ENCODE data around the gene TACO1. TPM values are rescaled to one million over a fixed set of nuclear protein-coding genes. Genes with fewer than 3 reads are reported as not detected.

The TACO1 gene
- polyA plus RNA-seq, 12 donors: 13.8 to 19.3 (median 17.1) TPM; not detected in 1

DNA sequence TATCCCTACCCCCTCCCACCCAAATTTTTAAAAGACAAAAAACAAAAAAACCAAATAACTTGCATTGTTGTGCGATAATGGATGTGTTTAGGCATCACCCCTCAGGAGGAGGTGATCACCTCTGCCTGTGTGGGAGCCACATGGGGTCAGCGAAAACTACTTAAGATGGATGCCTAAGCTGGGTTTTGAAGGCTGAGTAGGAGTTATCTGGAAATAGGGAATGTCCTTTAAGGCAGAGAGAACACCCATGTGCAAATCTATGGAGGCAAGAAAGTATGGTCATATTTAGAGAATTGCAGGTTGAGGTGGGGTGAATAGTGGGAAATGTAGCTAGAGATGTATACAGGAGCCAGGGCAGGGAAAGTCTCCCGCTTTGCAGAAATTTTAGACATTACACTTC lies 5.6 kb upstream of the TACO1 start:
- no peak for DNase-seq

DNA sequence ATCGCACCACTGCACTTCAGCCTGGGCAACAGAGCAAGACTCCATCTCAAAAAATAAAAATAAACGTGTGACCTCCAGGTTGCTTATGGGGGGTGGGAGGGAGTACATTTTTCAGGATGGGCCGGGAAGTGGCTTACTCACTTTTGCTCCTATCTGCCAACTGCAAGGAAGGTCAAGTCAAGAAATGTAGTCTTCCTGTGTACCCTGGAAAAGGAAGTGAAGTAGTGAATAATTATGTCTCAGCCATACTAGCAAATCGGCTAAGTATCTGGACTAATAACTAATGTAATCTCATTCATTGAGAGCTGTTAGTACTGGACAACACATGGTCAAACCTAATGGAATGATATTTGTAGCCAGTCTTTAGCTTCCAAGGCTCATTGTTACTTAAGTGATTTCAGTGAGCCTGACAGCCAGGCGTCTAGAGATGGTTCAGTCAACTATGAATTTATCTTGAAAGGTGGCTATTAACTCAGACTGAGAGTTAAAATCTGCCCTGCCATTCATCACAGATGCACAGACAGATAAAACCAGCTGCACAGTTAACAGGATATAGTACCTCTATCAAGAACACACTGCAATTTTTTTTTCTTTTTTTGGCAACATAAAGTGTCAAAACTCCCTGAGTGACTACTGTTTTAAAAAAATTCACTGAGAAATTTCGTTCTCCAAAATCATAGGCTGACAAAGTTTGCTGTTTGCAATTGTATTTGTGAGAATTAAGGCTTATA lies 3.7 kb upstream of the TACO1 start:
- DNase-seq: no peak

DNA sequence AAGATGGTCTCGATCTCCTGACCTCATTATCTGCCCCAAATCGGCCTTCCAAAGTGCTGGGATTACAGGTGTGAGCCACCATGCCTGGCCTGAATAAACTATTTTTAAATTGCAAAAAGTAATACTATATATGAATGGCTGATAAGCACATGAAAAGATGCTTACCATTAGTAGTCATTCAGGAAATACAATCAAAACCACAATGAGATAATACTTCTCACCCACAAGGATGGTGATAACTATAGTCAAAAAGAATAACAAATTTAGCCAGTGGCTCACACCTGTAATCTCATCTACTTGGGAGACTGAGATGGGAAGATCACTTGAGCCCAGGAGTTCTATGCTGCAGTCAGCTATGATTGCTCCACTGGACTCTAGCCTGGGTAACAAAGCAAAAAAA lies 2.4 kb upstream of the TACO1 start:
- DNase-seq: no peak

DNA sequence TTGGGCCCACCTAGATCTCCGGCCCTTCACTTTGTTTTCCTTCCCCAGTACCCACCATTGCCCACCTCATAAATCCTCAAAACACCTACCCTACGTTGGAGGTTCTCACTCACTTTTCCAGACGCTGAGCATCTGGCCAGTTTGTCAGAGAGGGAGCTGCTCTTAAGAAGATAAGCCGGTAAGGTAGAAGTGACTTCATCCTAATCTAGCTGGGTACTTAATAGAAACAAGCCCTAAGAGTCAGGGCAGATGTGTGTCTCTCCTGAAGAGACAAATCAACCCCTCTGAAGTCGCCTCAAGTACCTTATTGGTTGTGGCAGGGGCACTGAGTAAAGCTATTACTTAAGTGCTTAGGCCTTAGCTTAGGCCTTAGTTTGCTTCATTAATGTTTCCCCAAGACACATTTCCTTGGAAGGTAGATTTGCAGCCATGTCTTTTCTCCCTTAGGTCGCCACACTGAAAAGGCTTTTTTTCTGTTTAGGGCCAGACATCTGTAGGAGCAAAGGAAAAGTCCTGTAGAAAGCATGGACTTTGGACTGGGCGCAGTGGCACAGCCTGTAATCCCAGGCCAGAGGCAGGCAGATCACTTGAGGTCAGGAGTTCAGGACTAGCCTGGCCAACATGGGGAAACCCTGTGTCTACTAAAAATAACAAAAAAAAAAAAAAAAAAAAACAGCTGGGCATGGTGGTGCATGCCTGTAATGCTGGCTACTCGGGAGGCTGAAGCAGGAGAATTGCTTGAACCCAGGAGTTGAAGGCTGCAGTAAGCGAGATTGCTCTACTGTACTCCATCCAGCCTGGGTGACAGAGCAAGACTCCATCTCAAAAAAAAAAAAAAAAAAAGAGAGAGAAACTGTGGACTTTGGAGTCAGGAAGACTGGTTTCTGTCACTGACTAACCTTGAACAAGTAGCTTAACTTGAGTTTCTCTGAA lies 1.0 kb downstream of the TACO1 start:
- no peak for DNase-seq

DNA sequence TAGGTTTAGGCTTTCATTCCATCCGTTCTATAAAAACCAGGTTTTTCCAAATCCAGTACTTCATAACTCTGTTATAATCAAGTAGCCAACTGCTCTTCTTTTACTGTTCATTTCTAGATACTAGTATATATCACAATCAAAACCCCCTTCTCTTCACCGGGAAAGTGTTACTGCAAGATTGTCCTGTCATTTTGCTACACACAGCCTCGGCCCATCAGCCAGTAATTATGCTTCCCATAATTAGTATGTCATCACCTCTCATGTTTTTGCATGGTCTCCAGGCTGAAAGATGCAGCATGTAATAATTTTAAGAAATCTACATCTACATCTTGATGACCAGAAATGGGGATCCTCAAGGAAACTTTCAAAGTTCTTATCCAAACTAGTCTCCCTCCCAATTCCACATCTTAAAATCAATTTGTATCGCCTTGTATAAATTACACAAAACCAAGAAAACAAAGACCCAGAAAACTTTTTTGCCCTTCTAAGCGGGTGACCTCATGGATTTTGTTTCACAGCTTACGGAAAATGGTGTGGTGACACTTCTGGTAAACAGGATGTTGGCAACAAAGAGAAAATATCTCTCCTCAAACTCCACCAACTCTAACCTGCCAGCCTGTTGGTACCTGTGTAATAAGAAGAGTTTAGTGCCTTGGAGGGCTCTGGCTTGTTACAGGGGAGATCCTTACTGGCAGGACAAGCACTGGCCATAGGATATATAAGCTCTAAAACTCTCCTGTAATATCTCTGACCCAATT lies 9.3 kb downstream of the TACO1 start:
- no peak for DNase-seq

DNA sequence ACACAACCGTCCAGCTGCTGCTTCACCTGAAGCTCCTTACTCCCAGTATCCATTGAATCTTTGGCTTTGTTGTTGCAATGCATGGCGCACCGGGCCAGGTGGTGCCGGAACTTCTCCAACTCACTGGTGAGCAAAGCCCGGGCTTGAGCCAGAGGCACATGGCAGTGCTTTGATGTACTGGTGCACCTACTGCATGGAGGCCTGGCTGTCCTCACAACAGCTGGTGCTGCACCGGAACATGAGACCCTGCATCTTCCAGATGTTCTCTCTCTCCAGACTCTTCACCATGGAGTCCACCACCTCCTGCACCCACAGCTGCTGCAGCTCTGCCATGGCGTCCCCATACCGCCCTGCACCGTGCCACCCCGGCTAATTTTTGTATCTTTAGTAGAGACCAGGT lies 10.2 kb downstream of the TACO1 start:
- DNase-seq: no peak

DNA sequence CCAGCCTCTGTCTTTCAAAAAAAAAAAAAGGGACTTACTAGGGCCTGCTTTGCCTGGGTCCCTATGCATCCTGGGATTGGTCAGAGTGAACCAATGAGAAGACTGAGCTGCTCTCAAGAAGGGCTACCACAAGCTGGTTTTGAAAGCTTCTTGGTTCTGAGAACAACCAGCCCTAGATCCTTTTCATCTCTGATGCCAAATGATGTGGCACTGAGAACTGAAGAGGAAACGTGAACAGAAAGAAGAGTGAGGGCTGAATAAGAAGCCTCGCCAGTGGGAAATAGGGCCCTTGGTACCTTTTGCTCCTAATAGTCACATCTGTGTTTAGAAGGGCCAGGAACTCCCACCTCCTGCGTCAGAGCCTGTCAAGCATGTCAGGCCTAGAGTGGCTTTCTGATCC lies 10.7 kb downstream of the TACO1 start:
- DNase-seq: no peak

DNA sequence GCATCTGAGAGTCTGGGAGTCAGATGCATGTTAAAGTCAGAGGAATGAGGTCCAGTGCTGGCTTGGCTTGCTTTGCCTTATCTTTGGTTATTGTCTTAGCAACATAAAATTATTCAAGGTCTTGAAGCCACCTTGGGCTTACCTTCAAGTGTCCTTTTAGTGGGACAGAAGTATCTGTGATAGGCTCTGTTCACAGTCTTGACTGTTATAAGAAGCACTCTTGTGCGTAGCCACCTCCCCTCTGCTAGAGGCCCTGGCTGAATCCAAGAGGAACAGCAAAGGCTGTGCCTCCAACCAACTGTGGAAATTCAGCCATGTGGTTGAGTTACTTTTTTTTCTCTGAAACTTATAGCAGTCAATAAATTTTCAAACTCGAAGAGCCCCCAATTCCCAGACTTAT lies 13.0 kb downstream of the TACO1 start:
- DNase-seq: no peak

DNA sequence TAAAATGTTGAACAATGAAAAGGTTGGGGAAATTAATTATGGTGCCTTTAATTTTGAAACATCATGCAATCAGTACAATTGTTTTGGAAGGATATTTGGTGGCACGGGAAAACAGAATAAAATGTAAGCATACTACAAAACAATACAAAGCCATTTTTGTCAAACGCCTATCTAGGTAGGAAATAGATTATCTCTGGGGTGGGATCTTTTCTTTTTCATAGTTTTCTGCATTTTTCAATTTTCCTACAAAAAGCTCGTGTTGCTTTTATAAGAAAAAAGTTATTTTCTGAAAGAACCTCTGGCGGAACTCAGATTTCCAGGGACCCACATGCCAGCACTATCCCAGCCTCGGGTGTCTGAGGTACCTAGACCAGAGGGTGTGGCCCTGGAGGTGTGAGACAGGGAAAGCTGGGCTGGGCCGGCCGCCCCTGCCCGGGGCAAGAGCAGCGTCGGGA lies 20.6 kb downstream of the TACO1 start:
- no peak for DNase-seq

DNA sequence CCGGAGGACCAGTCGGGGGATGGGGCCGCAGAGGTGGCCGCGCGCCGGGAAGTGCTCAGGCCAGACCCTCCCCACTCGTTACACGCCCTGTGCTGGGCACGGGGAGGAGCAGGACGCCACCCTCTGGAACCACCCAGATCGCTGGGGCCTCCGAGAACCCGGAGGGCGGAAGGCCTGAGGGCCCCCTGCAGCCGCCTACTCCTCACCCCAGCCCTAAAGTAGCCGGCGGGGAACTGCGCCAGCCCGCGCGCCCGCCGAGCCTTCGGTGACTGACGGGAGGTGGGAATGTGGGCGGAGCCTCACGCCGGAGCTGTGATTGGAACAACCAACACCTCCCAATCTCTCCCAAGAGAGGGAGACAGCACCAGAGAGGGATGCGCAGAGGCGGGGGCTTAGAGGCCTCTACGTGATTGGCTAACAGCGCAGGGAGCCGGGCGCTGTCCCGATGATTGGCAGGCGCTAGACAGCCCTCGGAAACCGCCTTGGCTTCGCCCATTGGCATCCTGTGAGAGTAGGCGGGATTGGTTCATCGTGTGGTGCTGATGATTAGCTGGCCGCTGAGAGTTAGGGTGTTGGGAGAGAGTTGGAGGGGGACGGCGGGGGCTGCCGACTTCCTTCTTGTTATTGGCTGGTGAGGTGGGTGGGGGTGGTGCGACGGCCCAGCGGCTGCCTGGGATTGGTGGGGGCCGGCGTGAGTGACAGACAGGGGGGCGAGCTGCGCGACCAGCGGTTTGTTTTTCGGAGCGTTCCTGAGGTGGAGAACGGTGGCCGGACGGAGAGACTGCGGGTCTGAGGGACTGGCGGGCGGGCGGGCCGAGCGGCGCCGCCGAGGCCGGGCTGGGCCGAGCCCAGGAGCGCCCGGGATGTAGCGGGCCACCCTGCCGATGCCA lies 21.2 kb downstream of the TACO1 start, which contains the start of gene MAP3K3:
TSS of gene MAP3K3 (plus strand) at position 734 of the 890 bp plus-strand sequence. CDS start 343 bp downstream, outside the sequence.
- peak; percentile 99 for DNase-seq

DNA sequence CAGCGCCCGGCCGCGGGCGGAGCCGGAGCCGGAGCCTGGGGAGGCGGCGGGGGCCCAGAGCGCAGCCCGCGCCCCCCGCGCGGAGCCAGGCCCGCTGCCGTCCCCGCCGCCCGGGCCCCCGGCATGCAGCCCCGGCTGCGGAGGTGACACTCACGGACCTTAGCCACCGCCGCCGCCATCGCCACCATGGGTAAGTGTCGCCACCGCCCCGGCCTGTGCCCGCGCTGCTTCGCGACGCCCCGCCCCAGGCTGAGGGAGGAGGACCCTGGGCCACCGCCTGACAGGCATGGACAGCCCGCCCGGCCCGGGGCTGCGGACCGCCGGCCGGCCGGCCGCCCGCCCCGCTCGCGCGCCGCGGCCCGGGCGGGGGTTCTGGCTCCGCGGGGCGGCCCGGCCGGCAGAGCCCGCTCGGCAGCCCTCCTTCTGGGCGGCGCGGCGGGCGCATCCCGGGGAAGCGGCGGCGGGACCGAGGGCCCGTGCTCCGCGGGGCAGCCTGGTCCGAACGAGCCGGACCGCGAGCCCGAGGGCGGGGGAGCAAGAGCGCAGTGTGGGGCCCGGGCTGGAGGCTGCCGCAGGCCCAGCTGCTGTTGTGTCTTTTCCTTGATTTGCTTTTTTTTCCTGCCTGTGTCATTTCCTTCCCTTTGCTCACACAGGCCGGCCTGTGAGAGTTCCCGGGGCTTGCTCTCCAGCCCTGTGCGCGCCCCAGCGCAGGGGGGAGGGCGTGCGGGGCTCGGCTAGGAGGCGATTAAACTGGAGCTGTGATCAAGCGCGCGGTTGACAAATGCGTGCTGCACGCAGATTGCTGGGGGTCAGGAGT lies 22.1 kb downstream of the TACO1 start:
- peak; percentile 43 for DNase-seq

DNA sequence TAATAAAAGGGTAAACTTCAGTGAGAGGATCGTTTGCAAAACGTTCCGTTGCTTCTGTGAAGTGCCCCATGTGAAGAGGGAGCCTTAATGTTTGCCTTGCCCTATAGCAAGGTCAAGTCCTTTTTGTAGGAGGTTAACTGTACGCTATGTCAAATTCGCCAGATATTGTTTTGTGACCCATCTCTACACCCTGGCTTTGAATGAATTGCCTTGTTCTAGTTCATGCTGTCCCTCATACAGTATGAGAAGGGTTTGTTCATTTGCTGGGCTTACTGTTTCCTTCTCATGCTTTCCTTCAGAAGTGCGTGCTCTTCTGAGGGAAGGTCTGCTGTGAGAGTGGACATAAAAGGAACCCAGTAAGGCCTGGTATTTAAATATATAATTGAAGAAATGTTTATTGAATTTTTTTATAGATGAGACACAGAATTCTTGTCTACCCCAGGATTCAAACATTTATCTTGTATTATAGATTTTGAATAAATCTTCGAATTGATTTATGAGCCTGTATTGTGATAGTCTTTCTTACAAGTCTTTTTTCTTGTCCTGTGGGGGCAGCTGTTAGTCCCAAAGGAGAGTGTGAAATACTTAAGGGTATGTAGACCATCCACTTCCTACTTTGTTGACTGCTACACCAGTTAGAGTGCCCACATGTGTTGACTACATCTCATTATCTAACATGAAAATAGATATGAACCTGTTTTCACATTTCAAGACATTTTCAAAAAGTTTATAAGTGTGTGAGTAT lies 23.3 kb downstream of the TACO1 start:
- DNase-seq: no peak

DNA sequence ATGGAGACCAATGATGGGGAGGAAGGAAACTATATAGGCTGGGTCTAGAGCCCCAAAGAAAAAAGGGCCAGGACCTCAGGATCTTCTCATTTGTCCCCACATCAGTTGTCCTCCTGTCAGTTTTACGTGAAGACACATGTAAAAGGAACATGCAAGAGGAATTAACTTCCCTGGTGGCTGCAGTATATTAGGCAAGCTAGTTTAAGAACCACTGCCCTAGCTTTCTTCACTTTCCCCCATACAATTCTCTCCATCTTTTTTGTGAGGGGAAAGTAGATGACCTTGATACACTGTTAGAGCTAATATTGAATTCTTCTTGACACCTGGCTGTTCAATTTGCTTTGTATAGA lies 23.8 kb downstream of the TACO1 start:
- DNase-seq: no peak

DNA sequence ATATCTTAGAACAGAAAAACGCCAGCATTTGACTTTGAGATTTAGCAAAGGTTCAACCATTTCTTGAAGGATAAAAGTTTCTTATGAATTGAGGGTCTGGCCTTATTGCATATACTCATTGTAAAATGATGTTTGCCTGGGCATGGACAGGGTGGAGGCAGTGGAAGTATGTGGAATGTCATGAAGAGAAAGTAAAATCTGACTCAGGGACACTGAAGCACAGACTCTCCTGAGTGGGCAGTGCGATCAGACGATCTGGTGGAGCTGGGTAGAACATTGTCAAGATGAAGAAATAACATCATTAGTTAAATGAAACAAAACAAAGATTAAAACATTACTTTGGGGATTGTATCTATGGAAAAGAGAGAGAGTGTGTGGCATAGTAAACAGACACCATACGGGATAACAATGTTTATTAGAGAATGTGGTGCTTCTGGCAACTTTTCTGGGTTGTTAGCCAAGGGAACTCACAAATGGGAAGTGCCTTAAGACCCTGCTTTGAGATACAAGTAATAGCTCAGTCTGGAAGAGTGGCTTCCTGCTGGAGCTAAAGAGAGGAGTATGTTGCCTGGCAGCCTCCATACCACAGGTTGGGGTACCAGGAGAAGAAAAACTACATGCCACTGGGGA lies 26.0 kb downstream of the TACO1 start:
- no peak for DNase-seq

DNA sequence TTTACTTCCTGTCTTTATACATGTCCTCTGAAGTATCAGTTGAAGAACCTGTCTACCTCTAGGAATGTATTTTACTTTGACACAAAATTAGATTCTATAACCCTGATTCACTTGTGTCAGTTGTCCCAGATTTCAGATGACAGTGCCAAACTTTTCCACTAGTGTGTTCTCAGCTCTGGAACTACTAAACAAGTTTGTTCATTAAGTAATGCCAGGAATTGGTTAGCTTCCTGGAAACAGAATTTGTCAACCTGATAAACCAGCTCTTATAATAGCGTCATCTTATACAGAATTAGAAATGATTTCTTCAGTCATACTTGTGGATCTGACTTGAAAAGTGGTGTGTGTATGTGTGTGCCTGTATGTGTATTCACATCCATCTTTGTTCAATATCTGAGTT lies 28.9 kb downstream of the TACO1 start:
- no peak for DNase-seq

DNA sequence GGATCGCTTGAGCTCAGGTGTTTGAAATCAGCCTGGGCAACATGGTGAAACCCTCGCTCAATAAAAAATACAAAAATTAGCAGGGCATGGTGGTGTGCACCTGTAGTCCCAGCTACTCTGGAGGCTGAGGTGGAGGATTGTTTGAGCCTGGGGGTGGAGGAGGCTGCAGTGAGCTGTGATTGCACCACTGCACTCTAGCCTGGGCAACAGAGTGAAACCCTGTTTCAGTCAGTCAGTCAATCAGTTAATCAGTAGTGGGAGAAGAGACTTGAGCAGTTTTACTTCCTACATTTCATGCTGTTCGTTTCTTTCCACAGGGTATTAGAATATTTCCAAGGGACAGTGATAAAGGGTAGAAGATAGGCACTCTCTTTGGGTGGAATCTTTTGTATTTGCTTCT lies 30.4 kb downstream of the TACO1 start:
- DNase-seq: no peak

DNA sequence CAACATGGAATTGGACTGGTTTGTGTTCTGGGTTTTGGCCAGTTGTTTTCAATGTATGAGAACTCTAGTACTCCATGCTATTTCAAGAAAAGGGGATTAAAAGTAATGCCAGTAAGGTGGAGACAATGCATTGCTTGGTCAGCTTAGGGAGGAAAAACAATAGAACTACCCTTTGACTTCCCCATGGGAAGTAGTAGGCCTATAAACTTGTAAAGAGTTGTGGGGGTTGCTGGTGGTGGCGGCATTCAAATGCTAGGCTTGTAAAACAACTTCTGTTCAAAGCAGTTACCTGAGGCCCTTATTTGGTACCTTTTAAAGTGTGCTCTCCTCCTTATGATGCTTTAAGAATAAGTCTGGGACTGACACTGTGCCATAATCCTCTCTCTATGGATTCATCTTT lies 30.9 kb downstream of the TACO1 start:
- DNase-seq: no peak

DNA sequence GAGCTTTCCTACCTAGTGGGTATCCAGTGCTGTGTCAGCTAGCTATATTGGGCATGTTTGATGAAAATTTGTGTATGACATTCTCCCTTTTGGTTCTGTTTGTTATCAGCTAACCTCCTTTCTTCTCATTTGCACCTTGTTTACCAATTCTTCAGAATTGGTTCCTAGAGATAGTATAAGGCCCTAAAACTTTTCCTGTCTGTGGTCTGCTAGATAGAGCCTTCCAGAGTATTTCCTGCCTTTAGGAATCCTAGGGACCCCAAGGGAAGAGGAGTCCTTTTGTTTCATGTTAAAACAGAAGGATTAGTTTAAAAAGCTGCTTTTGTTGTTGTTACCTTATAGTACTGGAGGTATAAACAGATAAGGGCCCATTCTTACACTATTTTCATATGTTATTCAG lies 33.0 kb downstream of the TACO1 start:
- no peak for DNase-seq

DNA sequence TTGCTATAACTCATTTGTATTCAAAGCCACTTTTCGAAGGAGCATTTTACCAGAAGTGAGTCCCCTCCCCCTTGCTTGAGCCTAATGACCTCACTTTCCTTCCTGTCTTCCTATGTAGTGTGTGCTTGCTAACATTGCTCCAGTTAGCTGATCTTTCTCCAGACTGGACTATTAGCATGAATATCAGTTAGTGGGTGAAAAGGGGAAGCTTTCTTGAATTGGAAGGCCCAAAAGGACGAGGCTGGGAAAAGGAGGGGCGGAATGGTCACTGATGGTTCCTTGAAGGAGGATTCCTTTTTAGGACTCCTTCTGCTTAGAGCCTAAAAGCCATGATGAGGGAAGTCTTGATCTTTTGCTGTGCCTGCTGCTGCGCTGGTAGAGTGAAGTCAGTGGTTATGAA lies 33.5 kb downstream of the TACO1 start:
- peak; percentile 14 for DNase-seq
